Astrocyte of the spinal cord (primary cell): Measurements from ENCODE around the gene HDDC2.

ENCODE experiments used
- DNase-seq: peaks from one replicate; pipeline ENCODE4 v3.0.0; 2011; ENCODE audit warnings: low read depth, low spot score
- H3K4me3 ChIP-seq: 2 replicates; pipeline ENCODE4 v1.5.1; 2011; ENCODE audit warnings: low read depth, mild to moderate bottlenecking, low read length, moderate library complexity
- in situ Hi-C: cut with HindIII; loops from 2 replicates; pipeline ENCODE4 v1.10.0; 2017; ENCODE audit warnings: low sequenced_read_pairs
- TF ChIP-seq, protein P1 (sequence below): IDR thresholded peaks from 2 replicates; pipeline ENCODE4 v1.5.1; 2012; ENCODE audit warnings: low read depth, mild to moderate bottlenecking, low read length, inconsistent platforms

The HDDC2 gene

DNA sequence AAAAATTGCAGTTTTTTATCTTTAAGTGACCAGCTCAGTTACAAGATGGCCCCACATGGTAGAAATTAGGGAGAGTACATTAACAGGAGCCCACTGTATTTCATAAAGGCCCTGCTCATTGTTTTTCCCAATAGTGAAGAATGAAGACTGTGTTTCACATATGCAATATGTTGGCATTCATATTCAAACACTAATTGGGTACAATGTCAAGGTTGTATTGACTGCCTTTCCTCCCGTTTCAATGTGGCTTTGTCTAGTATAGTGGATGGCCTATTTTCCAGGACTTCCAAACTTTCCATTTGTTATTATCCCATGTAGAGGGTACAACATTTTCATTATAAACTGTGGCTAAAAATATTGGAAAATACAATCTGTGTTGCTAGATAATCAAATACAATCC is 51.3 kb downstream of the HDDC2 start:
- TF ChIP-seq, protein P1, sequence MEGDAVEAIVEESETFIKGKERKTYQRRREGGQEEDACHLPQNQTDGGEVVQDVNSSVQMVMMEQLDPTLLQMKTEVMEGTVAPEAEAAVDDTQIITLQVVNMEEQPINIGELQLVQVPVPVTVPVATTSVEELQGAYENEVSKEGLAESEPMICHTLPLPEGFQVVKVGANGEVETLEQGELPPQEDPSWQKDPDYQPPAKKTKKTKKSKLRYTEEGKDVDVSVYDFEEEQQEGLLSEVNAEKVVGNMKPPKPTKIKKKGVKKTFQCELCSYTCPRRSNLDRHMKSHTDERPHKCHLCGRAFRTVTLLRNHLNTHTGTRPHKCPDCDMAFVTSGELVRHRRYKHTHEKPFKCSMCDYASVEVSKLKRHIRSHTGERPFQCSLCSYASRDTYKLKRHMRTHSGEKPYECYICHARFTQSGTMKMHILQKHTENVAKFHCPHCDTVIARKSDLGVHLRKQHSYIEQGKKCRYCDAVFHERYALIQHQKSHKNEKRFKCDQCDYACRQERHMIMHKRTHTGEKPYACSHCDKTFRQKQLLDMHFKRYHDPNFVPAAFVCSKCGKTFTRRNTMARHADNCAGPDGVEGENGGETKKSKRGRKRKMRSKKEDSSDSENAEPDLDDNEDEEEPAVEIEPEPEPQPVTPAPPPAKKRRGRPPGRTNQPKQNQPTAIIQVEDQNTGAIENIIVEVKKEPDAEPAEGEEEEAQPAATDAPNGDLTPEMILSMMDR, result no peak
- H3K4me3 ChIP-seq, result no peak overlapping the region
- in situ Hi-C loops, result no loop called here
- DNase-seq, result no peak

DNA sequence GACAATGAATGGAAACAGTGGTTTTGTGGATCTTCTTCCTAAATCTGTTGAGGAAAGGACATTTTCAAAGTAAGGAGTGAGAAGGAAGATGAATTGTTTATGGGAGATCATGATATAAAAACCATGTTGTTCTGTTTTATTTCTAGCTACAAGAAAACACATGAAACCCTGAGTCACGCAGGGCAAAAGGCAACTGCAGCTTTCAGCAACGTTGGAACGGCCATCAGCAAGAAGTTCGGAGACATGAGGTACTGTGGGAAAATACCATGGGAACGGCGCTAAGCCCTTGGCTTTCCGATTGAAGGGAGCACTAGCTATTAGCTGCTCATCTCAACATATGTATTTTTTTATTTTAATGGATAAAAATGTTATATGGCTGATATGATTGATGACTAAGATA is 53.6 kb downstream of the HDDC2 start:
- no peak for DNase-seq
- in situ Hi-C loops, result no loop called here
- TF ChIP-seq, protein P1, result no peak
- H3K4me3 ChIP-seq, result no peak overlapping the region

DNA sequence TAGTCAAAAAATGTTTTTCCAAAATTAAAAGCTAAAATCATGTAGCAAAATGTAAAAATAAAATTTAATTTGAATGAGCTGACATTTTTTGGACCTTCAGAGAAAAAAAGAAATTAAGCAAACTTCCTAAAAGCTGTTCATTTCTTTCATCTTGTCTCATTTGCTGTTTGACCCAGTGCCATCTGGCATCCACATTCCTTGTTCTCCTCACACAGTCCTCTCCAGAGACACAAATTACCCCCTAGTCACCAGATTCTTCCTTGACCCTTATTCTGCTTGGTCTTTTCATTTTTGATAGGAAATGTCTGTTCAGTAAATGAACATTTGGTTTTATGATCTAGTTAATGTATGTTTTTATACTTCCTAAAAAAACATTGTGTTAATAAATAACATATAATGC is 55.2 kb downstream of the HDDC2 start:
- in situ Hi-C loops, result no loop called here
- TF ChIP-seq, protein P1, result no peak
- no peak overlapping the region for H3K4me3 ChIP-seq

DNA sequence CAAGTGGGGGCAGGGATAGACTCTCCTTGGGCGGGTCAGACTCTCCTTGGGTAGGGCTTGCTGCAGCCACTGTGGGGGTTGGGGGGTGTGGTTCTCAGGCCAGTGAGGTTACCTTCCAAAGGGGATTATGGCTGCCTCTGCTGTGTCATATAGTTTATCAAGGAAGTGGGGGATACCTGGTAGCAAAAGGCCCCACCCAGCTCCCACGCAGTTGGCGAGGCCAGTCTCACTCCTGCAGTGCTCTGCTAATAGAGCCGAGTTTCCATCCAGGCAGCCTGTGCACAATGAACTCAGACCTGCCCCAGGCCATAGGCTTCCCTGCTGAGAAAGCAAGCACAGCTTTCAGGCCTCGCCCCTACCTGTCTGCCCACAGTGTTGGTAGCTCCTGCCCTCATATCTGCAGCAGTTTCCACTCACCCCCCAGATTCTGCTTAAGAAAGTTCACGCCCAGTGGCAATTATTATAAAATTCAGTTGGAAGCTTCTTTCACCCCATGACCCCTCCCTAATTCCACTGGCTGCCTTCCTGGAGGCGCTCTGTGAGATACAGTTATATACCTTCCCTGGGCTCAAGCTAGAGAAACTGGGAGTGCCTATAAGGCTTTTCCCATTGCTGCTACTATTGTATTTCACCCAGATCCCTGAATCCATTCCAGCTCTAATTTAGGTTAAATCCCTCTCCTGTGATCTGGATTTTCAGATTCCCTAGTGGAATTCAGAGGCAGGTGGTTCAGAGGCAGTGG is 56.1 kb downstream of the HDDC2 start:
- no peak overlapping the region for H3K4me3 ChIP-seq
- no peak for DNase-seq
- TF ChIP-seq, protein P1, result no peak
- in situ Hi-C loops, result no loop called here

More for the DNA sequence above, 55.2 kb downstream of the HDDC2 start:
- no peak for DNase-seq

DNA sequence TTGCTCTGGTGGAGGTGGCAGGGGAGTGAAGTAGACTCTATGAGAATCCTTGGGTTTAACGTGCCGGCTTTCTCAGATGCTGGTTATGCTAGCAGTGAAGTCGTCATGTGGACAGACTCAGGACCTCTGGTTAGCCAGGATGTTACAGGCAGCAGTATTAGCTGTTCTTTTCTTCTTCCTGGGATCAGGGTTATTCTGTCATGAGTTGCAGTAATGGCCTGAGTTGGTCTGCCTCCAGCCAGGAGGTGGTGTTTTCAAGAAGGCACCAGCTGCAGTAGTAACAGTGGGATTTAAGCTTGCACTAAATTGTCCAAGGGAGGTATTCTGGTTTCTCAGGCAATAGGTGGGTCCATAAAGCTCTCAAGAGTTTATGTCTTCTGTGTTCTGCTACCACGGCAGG is 56.7 kb downstream of the HDDC2 start:
- TF ChIP-seq, protein P1, result no peak
- DNase-seq, result no peak
- in situ Hi-C loops, result no loop called here
- no peak overlapping the region for H3K4me3 ChIP-seq

DNA sequence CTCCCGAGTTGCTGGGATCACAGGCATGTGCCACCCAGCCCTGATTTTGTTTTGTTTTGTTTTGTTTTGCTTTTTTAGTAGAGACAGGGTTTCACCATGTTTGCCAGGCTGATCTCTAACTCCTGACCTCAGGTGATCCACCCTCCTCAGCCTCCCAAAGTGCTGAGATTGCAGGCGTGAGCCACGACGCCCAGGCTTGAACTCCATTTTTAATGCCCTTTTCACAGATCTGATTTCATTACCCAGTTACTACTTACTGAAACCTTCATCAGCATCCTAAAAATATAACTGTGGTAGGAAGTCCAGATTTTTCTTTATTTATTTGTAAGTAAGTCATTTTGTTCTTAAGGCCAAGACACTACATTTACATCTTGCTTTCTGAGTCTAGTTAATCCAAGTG is 64.0 kb downstream of the HDDC2 start:
- in situ Hi-C loops, result no loop called here
- DNase-seq, result no peak
- no peak overlapping the region for H3K4me3 ChIP-seq
- TF ChIP-seq, protein P1, result no peak
